ENCODE measurements around the gene CREG1.

CREG1 gene

GRCh38 chr1:167528057-167528728 is 25.4 kb downstream of the CREG1 start:
- no peak overlapping the region for H3K18ac ChIP-seq (ENCODE audit: low read length)
- no peaks in the 10 kb centered on the region for H3K79me1 ChIP-seq (ENCODE audit: low read length)
- no peak overlapping the region for H3K9ac ChIP-seq (ENCODE audit: low read length)
- H3K56ac ChIP-seq (ENCODE audit: low read length) = no peak overlapping the region
- H2BK15ac ChIP-seq (replicated peaks; ENCODE audit: low read depth) = no peak overlapping the region
- H3K27me3 ChIP-seq (ENCODE audit: insufficient read depth, low read length, poor library complexity) = no peaks in the 10 kb centered on the region
- H2AK5ac ChIP-seq (ENCODE audit: low read length) = no peak overlapping the region
- H3K23ac ChIP-seq (ENCODE audit: low read length) = no peak overlapping the region
- H3K79me2 ChIP-seq (ENCODE audit: control insufficient read depth, insufficient read depth, low read length) = no peaks in the 10 kb centered on the region
- no peak overlapping the region for H3K27ac ChIP-seq (ENCODE audit: low read depth, low read length)
- no peaks in the 10 kb centered on the region for H3K36me3 ChIP-seq (ENCODE audit: control insufficient read depth, insufficient read depth, low read length)
- no CpG with 5 or more reads among the region's 3 CpGs for WGBS (ENCODE audit: extremely low coverage, insufficient coverage, low lambda C conversion rate)
- no peak overlapping the region for H4K5ac ChIP-seq (ENCODE audit: low read length)
- no peak overlapping the region for H3K4me3 ChIP-seq (ENCODE audit: low read length)
- H2BK120ac ChIP-seq (ENCODE audit: low read depth, low read length) = no peak overlapping the region
- H3K4me2 ChIP-seq (ENCODE audit: low read length) = no peak overlapping the region
- DNase-seq = no peak
- H4K8ac ChIP-seq (ENCODE audit: low read depth, low read length) = no peak overlapping the region
- no peak overlapping the region for H2BK5ac ChIP-seq (ENCODE audit: low read length)
- H3K4me1 ChIP-seq (ENCODE audit: control insufficient read depth, low read depth, low read length) = peaks cover 3% of the 10 kb centered on the region
- H3K4ac ChIP-seq (ENCODE audit: low read depth, low read length) = no peak overlapping the region

- Histone ChIP-seq H2AK5ac (ENCODE audit: low read length) (no peak overlapping the region), H3K27me3 (ENCODE audit: insufficient read depth, low read length, poor library complexity) (no peaks in the 10 kb centered on the region), H2BK120ac (ENCODE audit: low read depth, low read length) (no peak overlapping the region), H3K4me3 (ENCODE audit: low read length) (no peak overlapping the region), H2BK5ac (ENCODE audit: low read length) (no peak overlapping the region), H3K23ac (ENCODE audit: low read length) (no peak overlapping the region), H3K18ac (ENCODE audit: low read length) (no peak overlapping the region), H3K4me2 (ENCODE audit: low read length) (no peak overlapping the region), H3K56ac (ENCODE audit: low read length) (peak overlapping the region; percentile 10), H3K36me3 (ENCODE audit: control insufficient read depth, insufficient read depth, low read length) (no peaks in the 10 kb centered on the region), H3K79me2 (ENCODE audit: control insufficient read depth, insufficient read depth, low read length) (no peaks in the 10 kb centered on the region), H3K4ac (ENCODE audit: low read depth, low read length) (no peak overlapping the region), H3K79me1 (ENCODE audit: low read length) (no peaks in the 10 kb centered on the region), H3K9ac (ENCODE audit: low read length) (no peak overlapping the region), H3K27ac (ENCODE audit: low read depth, low read length) (no peak overlapping the region), H2BK15ac (replicated peaks; ENCODE audit: low read depth) (no peak overlapping the region), H4K8ac (ENCODE audit: low read depth, low read length) (no peak overlapping the region), H4K5ac (ENCODE audit: low read length) (no peak overlapping the region), H3K4me1 (ENCODE audit: control insufficient read depth, low read depth, low read length) (peaks cover 3% of the 10 kb centered on the region)
- DNase-seq = no peak
- no CpG with 5 or more reads among the region's 8 CpGs for WGBS (ENCODE audit: extremely low coverage, insufficient coverage, low lambda C conversion rate)
These were observed 26.7 kb downstream of the CREG1 start for GRCh38 chr1:167526667-167527383.

- no CpG with 5 or more reads among the region's 9 CpGs for WGBS (ENCODE audit: extremely low coverage, insufficient coverage, low lambda C conversion rate)
- H3K4ac ChIP-seq (ENCODE audit: low read depth, low read length) = no peak overlapping the region
- no peak overlapping the region for H3K4me3 ChIP-seq (ENCODE audit: low read length)
- H4K8ac ChIP-seq (ENCODE audit: low read depth, low read length) = no peak overlapping the region
- no peak overlapping the region for H3K56ac ChIP-seq (ENCODE audit: low read length)
- no peak overlapping the region for H2BK5ac ChIP-seq (ENCODE audit: low read length)
- no peaks in the 10 kb centered on the region for H3K79me1 ChIP-seq (ENCODE audit: low read length)
- no peaks in the 10 kb centered on the region for H3K36me3 ChIP-seq (ENCODE audit: control insufficient read depth, insufficient read depth, low read length)
- H2BK120ac ChIP-seq (ENCODE audit: low read depth, low read length) = no peak overlapping the region
- no peak overlapping the region for H3K4me2 ChIP-seq (ENCODE audit: low read length)
- H4K5ac ChIP-seq (ENCODE audit: low read length) = no peak overlapping the region
- H3K79me2 ChIP-seq (ENCODE audit: control insufficient read depth, insufficient read depth, low read length) = no peaks in the 10 kb centered on the region
- H3K18ac ChIP-seq (ENCODE audit: low read length) = no peak overlapping the region
- DNase-seq = no peak
- no peak overlapping the region for H3K23ac ChIP-seq (ENCODE audit: low read length)
- H2AK5ac ChIP-seq (ENCODE audit: low read length) = no peak overlapping the region
- no peak overlapping the region for H3K9ac ChIP-seq (ENCODE audit: low read length)
- no peak overlapping the region for H2BK15ac ChIP-seq (replicated peaks; ENCODE audit: low read depth)
- H3K4me1 ChIP-seq (ENCODE audit: control insufficient read depth, low read depth, low read length) = peaks cover 3% of the 10 kb centered on the region
- no peak overlapping the region for H3K27ac ChIP-seq (ENCODE audit: low read depth, low read length)
- H3K27me3 ChIP-seq (ENCODE audit: insufficient read depth, low read length, poor library complexity) = no peaks in the 10 kb centered on the region
These were observed 28.9 kb downstream of the CREG1 start for GRCh38 chr1:167524651-167525050.

GRCh38 chr1:167522246-167522645 is 31.3 kb downstream of the CREG1 start:
- Histone ChIP-seq H3K27me3 (ENCODE audit: insufficient read depth, low read length, poor library complexity) (no peaks in the 10 kb centered on the region), H3K18ac (ENCODE audit: low read length) (no peak overlapping the region), H3K4me1 (ENCODE audit: control insufficient read depth, low read depth, low read length) (peaks cover 3% of the 10 kb centered on the region), H3K4me3 (ENCODE audit: low read length) (no peak overlapping the region), H3K9ac (ENCODE audit: low read length) (no peak overlapping the region), H2BK15ac (replicated peaks; ENCODE audit: low read depth) (no peak overlapping the region), H3K27ac (ENCODE audit: low read depth, low read length) (no peak overlapping the region), H3K56ac (ENCODE audit: low read length) (no peak overlapping the region), H3K79me1 (ENCODE audit: low read length) (no peaks in the 10 kb centered on the region), H2BK5ac (ENCODE audit: low read length) (no peak overlapping the region), H2BK120ac (ENCODE audit: low read depth, low read length) (no peak overlapping the region), H3K79me2 (ENCODE audit: control insufficient read depth, insufficient read depth, low read length) (no peaks in the 10 kb centered on the region), H2AK5ac (ENCODE audit: low read length) (no peak overlapping the region), H4K5ac (ENCODE audit: low read length) (no peak overlapping the region), H3K4ac (ENCODE audit: low read depth, low read length) (no peak overlapping the region), H4K8ac (ENCODE audit: low read depth, low read length) (no peak overlapping the region), H3K4me2 (ENCODE audit: low read length) (no peak overlapping the region), H3K23ac (ENCODE audit: low read length) (no peak overlapping the region), H3K36me3 (ENCODE audit: control insufficient read depth, insufficient read depth, low read length) (no peaks in the 10 kb centered on the region)
- WGBS (ENCODE audit: extremely low coverage, insufficient coverage, low lambda C conversion rate) = no CpG with 5 or more reads among the region's 5 CpGs
- DNase-seq = no peak

- H3K79me1 ChIP-seq (ENCODE audit: low read length) = no peaks in the 10 kb centered on the region
- H3K9ac ChIP-seq (ENCODE audit: low read length) = no peak overlapping the region
- no peak overlapping the region for H3K4me3 ChIP-seq (ENCODE audit: low read length)
- H3K27me3 ChIP-seq (ENCODE audit: insufficient read depth, low read length, poor library complexity) = no peaks in the 10 kb centered on the region
- no peak overlapping the region for H4K8ac ChIP-seq (ENCODE audit: low read depth, low read length)
- no peak overlapping the region for H2AK5ac ChIP-seq (ENCODE audit: low read length)
- H2BK15ac ChIP-seq (replicated peaks; ENCODE audit: low read depth) = no peak overlapping the region
- no peaks in the 10 kb centered on the region for H3K79me2 ChIP-seq (ENCODE audit: control insufficient read depth, insufficient read depth, low read length)
- H3K4ac ChIP-seq (ENCODE audit: low read depth, low read length) = no peak overlapping the region
- no peak overlapping the region for H3K18ac ChIP-seq (ENCODE audit: low read length)
- H3K27ac ChIP-seq (ENCODE audit: low read depth, low read length) = no peak overlapping the region
- H4K5ac ChIP-seq (ENCODE audit: low read length) = no peak overlapping the region
- H2BK5ac ChIP-seq (ENCODE audit: low read length) = no peak overlapping the region
- H3K4me2 ChIP-seq (ENCODE audit: low read length) = no peak overlapping the region
- H2BK120ac ChIP-seq (ENCODE audit: low read depth, low read length) = no peak overlapping the region
- H3K4me1 ChIP-seq (ENCODE audit: control insufficient read depth, low read depth, low read length) = no peaks in the 10 kb centered on the region
- H3K56ac ChIP-seq (ENCODE audit: low read length) = no peak overlapping the region
- H3K36me3 ChIP-seq (ENCODE audit: control insufficient read depth, insufficient read depth, low read length) = no peaks in the 10 kb centered on the region
- DNase-seq = peak; percentile 43
- H3K23ac ChIP-seq (ENCODE audit: low read length) = no peak overlapping the region
These were observed 32.8 kb downstream of the CREG1 start for GRCh38 chr1:167520711-167521206.
